Measurements from ENCODE around the gene ST3GAL2. TPM values are rescaled to one million over a fixed set of nuclear protein-coding genes. Genes with fewer than 3 reads are reported as not detected.

The ST3GAL2 gene
- total and polyA plus RNA-seq, 2 donors (not counting 3 experiments of a cell fraction or from before 2014, with no cell fraction given): 23.0 to 50.4 TPM

- dilution Hi-C loops (cut with MboI; ENCODE audit: extremely low pct_ligation_motif_present, low sequenced_read_pairs) (no loop called here), intact Hi-C loops (cut with micrococcal nuclease) (no loop called here)
- ChIA-PET CTCF (no interaction called here), POLR2A (interaction anchor here (0.6 kb wide), 1 partner anchor 15 kb away, joined by 7 read pairs; no protein-coding TSS in a partner anchor)
- no peak for DNase-seq (ENCODE audit: low read depth, low spot score)
- Histone ChIP-seq H3K36me3 (ENCODE audit: control insufficient read depth in 2 of 2, extremely low read depth in 1 of 2, insufficient read depth in 2 of 2, low read length in 2 of 2) (peaks cover 0 to 7% of the 10 kb centered on the region in 2 experiments), H3K9me3 (replicated peaks; ENCODE audit: control insufficient read depth, insufficient read depth, low read length) (no peaks in the 10 kb centered on the region), H4K20me1 (replicated peaks; ENCODE audit: control insufficient read depth, extremely low read depth, insufficient read depth, low read length) (no peaks in the 10 kb centered on the region), H3K4me3 (replicated peaks in 1 of 3; ENCODE audit: insufficient read depth in 1 of 3, low read depth in 1 of 3, low read length in 3 of 3) (no peak overlapping the region), H3K27me3 (ENCODE audit: control insufficient read depth in 2 of 2, insufficient read depth in 2 of 2, low read length in 2 of 2) (no peaks in the 10 kb centered on the region), H3K27ac (ENCODE audit: insufficient read depth, low read depth, low read length) (no peak overlapping the region), H3K79me2 (ENCODE audit: control insufficient read depth, insufficient read depth, low read length) (no peaks in the 10 kb centered on the region), H3K9ac (replicated peaks; ENCODE audit: extremely low read depth, insufficient read depth, low read length) (no peak overlapping the region), H3K4me1 (ENCODE audit: control insufficient read depth, extremely low read depth, insufficient read depth, low read length) (no peaks in the 10 kb centered on the region), H3K4me2 (ENCODE audit: insufficient read depth, low read length) (no peak overlapping the region), H3K9me1 (replicated peaks; ENCODE audit: control insufficient read depth, extremely low read depth, insufficient read depth, low read length) (no peaks in the 10 kb centered on the region), H2AFZ (ENCODE audit: low read depth, low read length) (no peak overlapping the region)
- no TSS peak for BruUV-seq (replicated peaks)
- no peak for FAIRE-seq
- no peak for TF ChIP-seq CTCF (IDR thresholded peaks at IDR 0.05; ENCODE audit: extremely low read depth in 1 of 2, insufficient read depth in 1 of 2, low read depth in 1 of 2, low read length in 2 of 2)
- TF ChIP-seq GATA2 (IDR thresholded peaks at IDR 0.05; ENCODE audit: insufficient read depth, insufficient read length, low read depth, low read length): no peak
- no peak for TF ChIP-seq POLR2AphosphoS5 (IDR thresholded peaks at IDR 0.05; ENCODE audit: insufficient read depth, low read depth, low read length)
- no peak for TF ChIP-seq MYC (IDR thresholded peaks at IDR 0.05; ENCODE audit: low read depth, low read length)
- TF ChIP-seq EZH2 (IDR thresholded peaks at IDR 0.05; ENCODE audit: borderline replicate concordance, low read depth, low read length, severe bottlenecking): no peak
- no peak for TF ChIP-seq MAX (IDR thresholded peaks at IDR 0.05; ENCODE audit: insufficient read depth, insufficient read length)
- TF ChIP-seq POLR2A (IDR thresholded peaks at IDR 0.05; ENCODE audit: low read depth, low read length): no peak
- TF ChIP-seq FOS (IDR thresholded peaks at IDR 0.05; ENCODE audit: borderline replicate concordance, insufficient read depth, low read length): no peak
- no peak for TF ChIP-seq JUN (IDR thresholded peaks at IDR 0.05; ENCODE audit: borderline replicate concordance, insufficient read depth, insufficient read length, low read depth)
Measured at GRCh38 chr16:70466805-70467076, 27.8 kb upstream of the ST3GAL2 start.

Data from endothelial cell of umbilical vein (primary cell).